CD4-positive, alpha-beta T cell (primary cell): ENCODE measurements around the gene ZNF280D. TPM values are rescaled to one million over a fixed set of nuclear protein-coding genes. Genes with fewer than 3 reads are reported as not detected.

ENCODE experiments used
- ATAC-seq: fragments of 200-7000 bp; cut with Tn5 transposase; one replicate; pipeline ENCODE4 v1.10.0; 2022; ENCODE audit warnings: mild to moderate bottlenecking; ENCODE audit not compliant: poor library complexity
- CTCF ChIA-PET: fragments of 350-600 bp; sonication (Branson Sonifier 250); formaldehyde crosslinking; loops from one replicate; lab custom pipeline; 2021; ENCODE audit warnings: antibody characterized with exemption, inconsistent platforms; lab: Charles Lee
- POLR2A ChIA-PET: fragments of 350-600 bp; sonication (Branson Sonifier 250); formaldehyde crosslinking; loops from one replicate; lab custom pipeline; 2021; ENCODE audit warnings: antibody characterized with exemption, inconsistent platforms; lab: Charles Lee
- DNase-seq, 14 experiments: peaks; one replicate each; pipeline ENCODE4 v3.0.0-alpha.2; 2013 to 2020; ENCODE audit warnings: mixed read lengths in 2 of 14
- H3K27ac ChIP-seq, 2 donors: one replicate each; pipeline versions ENCODE4 v1.5.1 to v1.7.0; 2013; ENCODE audit warnings: low read length in 2 of 2, low read depth in 1 of 2, mild to moderate bottlenecking in 1 of 2
- H3K27me3 ChIP-seq, 2 experiments: 1 replicate in 1 of 2; 2 replicates in 1 of 2; pipeline versions ENCODE4 v1.6.1 to v1.7.0; 2013; ENCODE audit warnings: low read length in 2 of 2, control low read depth in 1 of 2, mild to moderate bottlenecking in 1 of 2, moderate library complexity in 1 of 2; ENCODE audit not compliant: insufficient read depth in 2 of 2, control insufficient read depth in 1 of 2
- H3K36me3 ChIP-seq: one replicate; pipeline ENCODE4 v1.6.1; 2013; ENCODE audit warnings: low read length, control low read depth; ENCODE audit not compliant: insufficient read depth
- H3K4me1 ChIP-seq: one replicate; pipeline ENCODE4 v1.6.1; 2013; ENCODE audit warnings: low read length, control low read depth; ENCODE audit not compliant: insufficient read depth
- H3K4me3 ChIP-seq: one replicate; pipeline ENCODE4 v1.5.1; 2013; ENCODE audit warnings: mild to moderate bottlenecking, low read length, moderate library complexity
- H3K9me3 ChIP-seq, 2 experiments: 1 replicate in 1 of 2; 2 replicates in 1 of 2; pipeline versions ENCODE4 v1.6.1 to v1.7.0; 2013; ENCODE audit warnings: low read length in 2 of 2, mild to moderate bottlenecking in 2 of 2, control low read depth in 1 of 2, moderate library complexity in 1 of 2; ENCODE audit not compliant: control insufficient read depth in 1 of 2, insufficient read depth in 1 of 2
- H3K27ac Mint-ChIP-seq: one replicate; pipeline ENCODE4 v1.8.0; 2020; ENCODE audit warnings: mixed read lengths
- H3K27me3 Mint-ChIP-seq: one replicate; pipeline ENCODE4 v1.8.0; 2021; ENCODE audit warnings: mixed read lengths
- H3K36me3 Mint-ChIP-seq: one replicate; pipeline ENCODE4 v1.8.0; 2021; ENCODE audit warnings: low read depth, mixed read lengths
- H3K4me1 Mint-ChIP-seq: one replicate; pipeline ENCODE4 v1.8.0; 2021; ENCODE audit warnings: low read depth, mixed read lengths
- H3K4me3 Mint-ChIP-seq: one replicate; pipeline ENCODE4 v1.8.0; 2020; ENCODE audit warnings: mild to moderate bottlenecking, mixed read lengths
- H3K9me3 Mint-ChIP-seq: one replicate; pipeline ENCODE4 v1.8.0; 2020; ENCODE audit warnings: mixed read lengths
- CTCF ChIP-seq: fragments of 200-600 bp; IDR thresholded peaks from one replicate; pipeline ENCODE4 v1.8.0; 2022; ENCODE audit warnings: antibody characterized with exemption, mild to moderate bottlenecking
- intact Hi-C, 2 experiments: fragments of 100-400 bp; cut with DNase I in 1 of 2; cut with micrococcal nuclease in 1 of 2; formaldehyde crosslinking; loops; one replicate each; pipeline versions ENCODE4 v1.15.1 to v1.9.0; 2023 to 2025; cut with DNase I, micrococcal nuclease
- total RNA-seq, 174 experiments: library from RNA in 2 of 174; stranded (reverse) in 2 of 174; gene quantifications; one replicate each; pipeline ENCODE4 v1.2.3 and lab custom pipeline; 2021 to 2026

The ZNF280D gene
- total RNA-seq, 2 experiments from 2014 or later: 27.2 to 30.3 TPM

- H3K4me3 Mint-ChIP-seq: no peak overlapping the region
- no peaks in the 10 kb centered on the region for H3K36me3 ChIP-seq
- no peaks in the 10 kb centered on the region for H3K27me3 Mint-ChIP-seq
- no peaks in the 10 kb centered on the region for H3K9me3 ChIP-seq
- no peaks in the 10 kb centered on the region for H3K27me3 ChIP-seq
- no peak overlapping the region for H3K4me3 ChIP-seq
- no peaks in the 10 kb centered on the region for H3K9me3 Mint-ChIP-seq
- H3K4me1 Mint-ChIP-seq: no peaks in the 10 kb centered on the region
- TF ChIP-seq CTCF: no peak
- CTCF ChIA-PET: no interaction called here
- no peak overlapping the region for H3K27ac ChIP-seq
- POLR2A ChIA-PET: no interaction called here
- ATAC-seq (no peak), DNase-seq (no peak)
- H3K36me3 Mint-ChIP-seq: no peaks in the 10 kb centered on the region
- no peak overlapping the region for H3K27ac Mint-ChIP-seq
- intact Hi-C loops: no loop called here
- H3K4me1 ChIP-seq: no peaks in the 10 kb centered on the region
Observed at GRCh38 chr15:56744701-56745683, 11.7 kb upstream of the ZNF280D start.

DNA sequence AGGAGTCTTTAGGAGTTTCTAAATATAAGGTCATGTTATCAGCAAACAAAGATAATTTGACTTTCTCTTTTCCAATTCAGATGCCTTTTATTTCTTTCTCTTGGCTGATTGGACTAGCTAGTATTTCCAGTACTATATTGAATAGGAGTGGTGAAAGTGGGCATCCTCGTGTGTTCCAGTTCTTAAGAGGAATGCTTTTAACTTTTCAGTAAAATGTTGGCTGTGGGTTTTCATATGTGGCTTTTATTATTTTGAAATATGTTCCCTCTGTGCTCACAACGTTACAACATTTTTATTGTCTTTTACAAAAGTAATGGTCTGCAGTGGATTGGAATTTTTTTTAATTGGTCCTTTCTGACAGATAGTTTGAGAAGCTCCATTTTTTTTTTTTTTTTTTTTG lies 8.2 kb upstream of the ZNF280D start:
- DNase-seq (no peak), ATAC-seq (no peak)
- Histone ChIP-seq H3K9me3 (no peaks in the 10 kb centered on the region), H3K36me3 (no peaks in the 10 kb centered on the region), H3K4me1 (no peaks in the 10 kb centered on the region), H3K27ac (no peak overlapping the region), H3K27me3 (no peaks in the 10 kb centered on the region), H3K4me3 (no peak overlapping the region)
- POLR2A ChIA-PET: no interaction called here
- Mint-ChIP-seq H3K27me3 (no peaks in the 10 kb centered on the region), H3K36me3 (no peaks in the 10 kb centered on the region), H3K9me3 (no peaks in the 10 kb centered on the region), H3K4me1 (no peaks in the 10 kb centered on the region), H3K4me3 (no peak overlapping the region), H3K27ac (no peak overlapping the region)
- CTCF ChIA-PET: interaction anchor here (0.7 kb wide), 1 partner anchor 8 kb away, joined by 5 read pairs; the partner anchor contains the start of gene ZNF280D
- intact Hi-C loops: no loop called here
- TF ChIP-seq CTCF: no peak

- no peak for TF ChIP-seq CTCF
- H3K36me3 Mint-ChIP-seq: no peaks in the 10 kb centered on the region
- H3K4me1 Mint-ChIP-seq: no peaks in the 10 kb centered on the region
- H3K9me3 ChIP-seq: no peaks in the 10 kb centered on the region
- CTCF ChIA-PET: interaction anchor here (0.7 kb wide), 1 partner anchor 28 kb away, joined by 5 read pairs; no protein-coding TSS in a partner anchor
- H3K4me3 ChIP-seq: no peak overlapping the region
- no peak overlapping the region for H3K4me3 Mint-ChIP-seq
- POLR2A ChIA-PET: no interaction called here
- intact Hi-C loops: loop anchor here in 1 of 2 experiments (10.0 kb wide), 2 partner anchors 175 to 965 kb away; partner anchors contain the start of genes POLR2M and TCF12
- no peak overlapping the region for H3K27ac ChIP-seq
- H3K27me3 ChIP-seq: no peaks in the 10 kb centered on the region
- no peaks in the 10 kb centered on the region for H3K36me3 ChIP-seq
- no peak overlapping the region for H3K27ac Mint-ChIP-seq
- no peaks in the 10 kb centered on the region for H3K4me1 ChIP-seq
- DNase-seq (peak in 3 of 14 experiments; percentile 20 to 27 (median 23)), ATAC-seq (no peak)
- H3K9me3 Mint-ChIP-seq: no peaks in the 10 kb centered on the region
- no peaks in the 10 kb centered on the region for H3K27me3 Mint-ChIP-seq
Observed at GRCh38 chr15:56739964-56740640, 6.8 kb upstream of the ZNF280D start.
